ENCODE measurements around the gene ARHGEF26.

DNA sequence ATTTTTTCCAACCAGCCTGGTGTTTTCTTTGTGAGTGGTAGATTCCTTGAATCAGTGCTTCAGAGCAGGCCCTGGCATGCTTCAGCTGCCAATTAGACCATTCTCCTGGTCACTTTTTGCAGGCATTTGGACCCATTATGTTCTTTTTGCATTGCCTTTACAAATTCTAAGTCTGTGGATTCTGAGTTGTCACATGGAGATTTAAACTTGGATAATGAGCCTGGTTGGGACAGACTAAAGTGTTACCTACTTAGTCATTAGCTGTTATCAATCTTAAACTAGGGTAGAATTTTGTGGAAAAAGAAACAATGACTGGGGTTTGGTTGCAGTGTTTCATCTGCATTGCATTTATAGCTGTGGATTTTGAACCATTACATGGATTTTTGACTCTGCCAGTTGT lies 40.6 kb downstream of the ARHGEF26 start:
- TF ChIP-seq, protein P1, sequence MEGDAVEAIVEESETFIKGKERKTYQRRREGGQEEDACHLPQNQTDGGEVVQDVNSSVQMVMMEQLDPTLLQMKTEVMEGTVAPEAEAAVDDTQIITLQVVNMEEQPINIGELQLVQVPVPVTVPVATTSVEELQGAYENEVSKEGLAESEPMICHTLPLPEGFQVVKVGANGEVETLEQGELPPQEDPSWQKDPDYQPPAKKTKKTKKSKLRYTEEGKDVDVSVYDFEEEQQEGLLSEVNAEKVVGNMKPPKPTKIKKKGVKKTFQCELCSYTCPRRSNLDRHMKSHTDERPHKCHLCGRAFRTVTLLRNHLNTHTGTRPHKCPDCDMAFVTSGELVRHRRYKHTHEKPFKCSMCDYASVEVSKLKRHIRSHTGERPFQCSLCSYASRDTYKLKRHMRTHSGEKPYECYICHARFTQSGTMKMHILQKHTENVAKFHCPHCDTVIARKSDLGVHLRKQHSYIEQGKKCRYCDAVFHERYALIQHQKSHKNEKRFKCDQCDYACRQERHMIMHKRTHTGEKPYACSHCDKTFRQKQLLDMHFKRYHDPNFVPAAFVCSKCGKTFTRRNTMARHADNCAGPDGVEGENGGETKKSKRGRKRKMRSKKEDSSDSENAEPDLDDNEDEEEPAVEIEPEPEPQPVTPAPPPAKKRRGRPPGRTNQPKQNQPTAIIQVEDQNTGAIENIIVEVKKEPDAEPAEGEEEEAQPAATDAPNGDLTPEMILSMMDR (IDR thresholded peaks at IDR 0.05) = no peak
- TF ChIP-seq EP300 (IDR thresholded peaks at IDR 0.05) = no peak

Data from sigmoid colon (tissue), 4 donors.